SK-N-SH treated with all-trans-retinoic acid at 6 μM for 48 hours (cell line): ENCODE results near the gene ME2.

Experiments used
- ATAC-seq: fragments of 200-7000 bp; cut with Tn5 transposase; 3 replicates; pipeline ENCODE4 v1.9.1; 2020; ENCODE audit warnings: mild to moderate bottlenecking, moderate library complexity
- ARNTL ChIP-seq: fragments of 450-650 bp; formaldehyde crosslinking; IDR thresholded peaks from 2 replicates; pipeline ENCODE4 v1.5.0; 2020; ENCODE audit warnings: low read depth, mild to moderate bottlenecking, moderate library complexity, borderline replicate concordance
- BACH2 ChIP-seq: fragments of 250-450 bp; sonication (Bioruptor Pico); IDR thresholded peaks from 2 replicates; pipeline ENCODE4 v1.9.0; 2021; ENCODE audit warnings: mild to moderate bottlenecking, borderline replicate concordance
- CSDC2 ChIP-seq: fragments of 250-450 bp; sonication (Bioruptor Pico); IDR thresholded peaks from 2 replicates; pipeline ENCODE4 v1.5.0; 2020; ENCODE audit warnings: mild to moderate bottlenecking, moderate library complexity
- CSRNP3 ChIP-seq: fragments of 250-450 bp; sonication (Bioruptor Pico); IDR thresholded peaks from 2 replicates; pipeline ENCODE4 v1.5.1; 2021; ENCODE audit warnings: mild to moderate bottlenecking, moderate library complexity
- ESRRG ChIP-seq: fragments of 250-450 bp; sonication (Bioruptor Pico); IDR thresholded peaks from 2 replicates; pipeline ENCODE4 v1.6.1; 2021; ENCODE audit warnings: mild to moderate bottlenecking
- GLIS3 ChIP-seq: fragments of 250-450 bp; sonication (Bioruptor Pico); IDR thresholded peaks from 2 replicates; pipeline ENCODE4 v1.5.0; 2020; ENCODE audit warnings: mild to moderate bottlenecking, moderate library complexity
- ISL1 ChIP-seq: fragments of 250-450 bp; sonication (Bioruptor Pico); IDR thresholded peaks from 2 replicates; pipeline ENCODE4 v2.1.2; 2022; ENCODE audit warnings: mild to moderate bottlenecking, moderate library complexity
- OSR1 ChIP-seq: fragments of 250-450 bp; sonication (Bioruptor Pico); IDR thresholded peaks from 2 replicates; pipeline ENCODE4 v1.8.0; 2022; ENCODE audit warnings: moderate library complexity, mild to moderate bottlenecking, inconsistent platforms
- PATZ1 ChIP-seq: fragments of 250-450 bp; sonication (Bioruptor Pico); IDR thresholded peaks from 2 replicates; pipeline ENCODE4 v1.8.0; 2020; ENCODE audit warnings: mild to moderate bottlenecking, moderate library complexity, borderline replicate concordance
- POU6F1 ChIP-seq: fragments of 250-450 bp; sonication (Bioruptor Pico); IDR thresholded peaks from 2 replicates; pipeline ENCODE4 v1.8.0; 2021; ENCODE audit warnings: low read depth, mild to moderate bottlenecking, moderate library complexity, borderline replicate concordance
- PPARA ChIP-seq: fragments of 250-450 bp; sonication (Bioruptor Pico); IDR thresholded peaks from 2 replicates; pipeline ENCODE4 v1.5.0; 2020; ENCODE audit warnings: mild to moderate bottlenecking, borderline replicate concordance
- RARB ChIP-seq: fragments of 250-450 bp; sonication (Bioruptor Pico); IDR thresholded peaks from 2 replicates; pipeline ENCODE4 v1.8.0; 2021; ENCODE audit warnings: mild to moderate bottlenecking, moderate library complexity
- TOX ChIP-seq: fragments of 250-450 bp; sonication (Bioruptor Pico); IDR thresholded peaks from 2 replicates; pipeline ENCODE4 v1.8.0; 2021; ENCODE audit warnings: mild to moderate bottlenecking, moderate library complexity, borderline replicate concordance
- ZFP3 ChIP-seq: fragments of 250-450 bp; sonication (Bioruptor Pico); IDR thresholded peaks from 2 replicates; pipeline ENCODE4 v1.5.0; 2020; ENCODE audit warnings: mild to moderate bottlenecking, moderate library complexity
- ZFP30 ChIP-seq: fragments of 450-650 bp; formaldehyde crosslinking; IDR thresholded peaks from 2 replicates; pipeline ENCODE4 v1.5.0; 2022; ENCODE audit warnings: mild to moderate bottlenecking, moderate library complexity
- ZNF565 ChIP-seq: fragments of 450-650 bp; formaldehyde crosslinking; conservative IDR thresholded peaks from 2 replicates; pipeline ENCODE4 v1.5.0; 2020; ENCODE audit warnings: low read depth, mild to moderate bottlenecking, moderate library complexity
- ZNF70 ChIP-seq: fragments of 450-650 bp; formaldehyde crosslinking; IDR thresholded peaks from 2 replicates; pipeline ENCODE4 v1.5.0; 2020; ENCODE audit warnings: mild to moderate bottlenecking, moderate library complexity
- ZNF8 ChIP-seq: fragments of 450-650 bp; formaldehyde crosslinking; IDR thresholded peaks from 2 replicates; pipeline ENCODE4 v1.5.0; 2020; ENCODE audit warnings: mild to moderate bottlenecking, moderate library complexity
- TF ChIP-seq, protein P1 (sequence below): fragments of 250-450 bp; sonication (Bioruptor Pico); IDR thresholded peaks from 2 replicates; pipeline ENCODE4 v1.5.0; 2020; ENCODE audit warnings: mild to moderate bottlenecking, moderate library complexity
- TF ChIP-seq, protein P2 (sequence below): fragments of 250-450 bp; sonication (Bioruptor Pico); IDR thresholded peaks from 2 replicates; pipeline ENCODE4 v1.5.1; 2020; ENCODE audit warnings: low read depth, mild to moderate bottlenecking, moderate library complexity

ME2 gene

GRCh38 chr18:50935493-50936191 lies 56.7 kb downstream of the ME2 start:
- TF ChIP-seq OSR1 (CRISPR knock-in tag) (no peak), ZNF70 (CRISPR knock-in tag) (no peak), ZNF565 (CRISPR knock-in tag) (no peak), ARNTL (CRISPR knock-in tag) (no peak), GLIS3 (CRISPR knock-in tag) (no peak), ZFP3 (CRISPR knock-in tag) (no peak), TOX (CRISPR knock-in tag) (no peak), ESRRG (CRISPR knock-in tag) (no peak), PATZ1 (CRISPR knock-in tag) (no peak), PPARA (no peak), CSDC2 (CRISPR knock-in tag) (no peak), BACH2 (CRISPR knock-in tag) (no peak), ISL1 (CRISPR knock-in tag) (no peak), POU6F1 (CRISPR knock-in tag) (no peak), ZNF8 (no peak), CSRNP3 (CRISPR knock-in tag) (no peak)
- TF ChIP-seq, protein P1, sequence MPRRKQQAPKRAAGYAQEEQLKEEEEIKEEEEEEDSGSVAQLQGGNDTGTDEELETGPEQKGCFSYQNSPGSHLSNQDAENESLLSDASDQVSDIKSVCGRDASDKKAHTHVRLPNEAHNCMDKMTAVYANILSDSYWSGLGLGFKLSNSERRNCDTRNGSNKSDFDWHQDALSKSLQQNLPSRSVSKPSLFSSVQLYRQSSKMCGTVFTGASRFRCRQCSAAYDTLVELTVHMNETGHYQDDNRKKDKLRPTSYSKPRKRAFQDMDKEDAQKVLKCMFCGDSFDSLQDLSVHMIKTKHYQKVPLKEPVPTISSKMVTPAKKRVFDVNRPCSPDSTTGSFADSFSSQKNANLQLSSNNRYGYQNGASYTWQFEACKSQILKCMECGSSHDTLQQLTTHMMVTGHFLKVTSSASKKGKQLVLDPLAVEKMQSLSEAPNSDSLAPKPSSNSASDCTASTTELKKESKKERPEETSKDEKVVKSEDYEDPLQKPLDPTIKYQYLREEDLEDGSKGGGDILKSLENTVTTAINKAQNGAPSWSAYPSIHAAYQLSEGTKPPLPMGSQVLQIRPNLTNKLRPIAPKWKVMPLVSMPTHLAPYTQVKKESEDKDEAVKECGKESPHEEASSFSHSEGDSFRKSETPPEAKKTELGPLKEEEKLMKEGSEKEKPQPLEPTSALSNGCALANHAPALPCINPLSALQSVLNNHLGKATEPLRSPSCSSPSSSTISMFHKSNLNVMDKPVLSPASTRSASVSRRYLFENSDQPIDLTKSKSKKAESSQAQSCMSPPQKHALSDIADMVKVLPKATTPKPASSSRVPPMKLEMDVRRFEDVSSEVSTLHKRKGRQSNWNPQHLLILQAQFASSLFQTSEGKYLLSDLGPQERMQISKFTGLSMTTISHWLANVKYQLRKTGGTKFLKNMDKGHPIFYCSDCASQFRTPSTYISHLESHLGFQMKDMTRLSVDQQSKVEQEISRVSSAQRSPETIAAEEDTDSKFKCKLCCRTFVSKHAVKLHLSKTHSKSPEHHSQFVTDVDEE (CRISPR knock-in tag), result no peak
- TF ChIP-seq, protein P2, sequence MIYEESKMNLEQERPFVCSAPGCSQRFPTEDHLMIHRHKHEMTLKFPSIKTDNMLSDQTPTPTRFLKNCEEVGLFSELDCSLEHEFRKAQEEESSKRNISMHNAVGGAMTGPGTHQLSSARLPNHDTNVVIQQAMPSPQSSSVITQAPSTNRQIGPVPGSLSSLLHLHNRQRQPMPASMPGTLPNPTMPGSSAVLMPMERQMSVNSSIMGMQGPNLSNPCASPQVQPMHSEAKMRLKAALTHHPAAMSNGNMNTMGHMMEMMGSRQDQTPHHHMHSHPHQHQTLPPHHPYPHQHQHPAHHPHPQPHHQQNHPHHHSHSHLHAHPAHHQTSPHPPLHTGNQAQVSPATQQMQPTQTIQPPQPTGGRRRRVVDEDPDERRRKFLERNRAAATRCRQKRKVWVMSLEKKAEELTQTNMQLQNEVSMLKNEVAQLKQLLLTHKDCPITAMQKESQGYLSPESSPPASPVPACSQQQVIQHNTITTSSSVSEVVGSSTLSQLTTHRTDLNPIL, result no peak
- no peak for ATAC-seq

GRCh38 chr18:50937183-50937582 lies 58.3 kb downstream of the ME2 start:
- ATAC-seq, result no peak
- TF ChIP-seq GLIS3 (CRISPR knock-in tag) (no peak), POU6F1 (CRISPR knock-in tag) (no peak), ZNF565 (CRISPR knock-in tag) (no peak), BACH2 (CRISPR knock-in tag) (no peak), RARB (CRISPR knock-in tag) (no peak), ZNF8 (no peak), ISL1 (CRISPR knock-in tag) (no peak), ZFP30 (CRISPR knock-in tag) (no peak), ESRRG (CRISPR knock-in tag) (no peak), CSDC2 (CRISPR knock-in tag) (no peak), ZNF70 (CRISPR knock-in tag) (no peak), PPARA (no peak)
